ENCODE data around the gene SFXN3. TPM values are rescaled to one million over a fixed set of nuclear protein-coding genes. Genes with fewer than 3 reads are reported as not detected.

Gene SFXN3
- total and polyA plus RNA-seq, 2 of the 13 experiments (the other 11 are each of a cell fraction or from before 2014, with no cell fraction given), result 16.8 to 71.5 TPM

DNA sequence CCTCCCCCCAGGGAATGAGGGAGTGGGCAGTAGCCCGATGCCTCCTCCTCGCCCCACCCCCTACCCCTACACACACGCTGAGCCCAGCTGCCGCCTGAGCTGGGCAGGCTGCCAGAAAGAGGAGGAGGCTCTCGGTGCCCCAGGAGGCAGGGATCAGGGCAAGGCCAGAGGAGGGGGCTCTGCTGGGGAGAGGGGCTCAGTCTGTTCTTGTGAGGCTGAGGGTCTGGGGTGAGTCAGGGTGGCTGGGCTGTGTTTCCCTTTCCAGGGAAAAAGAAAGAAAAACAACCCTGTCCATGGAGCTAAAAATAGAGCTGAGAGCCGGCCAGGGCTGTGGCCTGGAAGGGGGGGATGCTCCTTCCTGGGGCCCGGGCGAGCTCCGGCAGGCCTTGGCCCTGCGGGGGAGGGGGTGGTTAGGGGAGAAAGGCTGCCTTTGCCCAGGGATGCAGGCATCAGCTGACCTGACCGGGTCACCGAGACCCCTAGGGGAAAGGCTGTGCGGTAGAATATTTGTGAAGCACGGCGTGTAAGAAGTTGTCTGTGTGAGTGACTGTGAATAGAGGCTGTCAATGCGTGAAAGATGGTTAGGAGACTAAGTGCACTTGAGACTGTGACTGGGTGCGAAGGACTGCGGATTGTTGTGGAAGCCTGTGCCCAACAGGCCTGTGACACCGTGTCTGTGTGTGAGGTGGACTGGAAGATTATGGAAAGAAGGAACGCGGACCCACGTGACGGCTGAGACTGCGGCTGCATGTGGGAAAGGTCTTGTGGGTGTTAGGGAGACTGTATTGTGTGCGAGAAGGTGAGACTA lies 32.6 kb upstream of the SFXN3 start (continued):
- TF ChIP-seq ZNF7 (CRISPR knock-in tag; IDR thresholded peaks at IDR 0.05) (no peak), TRAFD1 (CRISPR knock-in tag; IDR thresholded peaks at IDR 0.05; ENCODE audit: borderline replicate concordance) (no peak), SNAI1 (CRISPR knock-in tag; IDR thresholded peaks at IDR 0.05; ENCODE audit: borderline replicate concordance) (peak; percentile 77; the same call in 1 of the 2 replicates), ZC3H4 (CRISPR knock-in tag; IDR thresholded peaks at IDR 0.05; ENCODE audit: borderline replicate concordance) (0 out of 2 replicates have a peak, but pooled peaks have one; percentile 62), KLF6 (CRISPR knock-in tag; IDR thresholded peaks at IDR 0.05) (no peak), ZNF234 (CRISPR knock-in tag; conservative IDR thresholded peaks at IDR 0.05) (no peak), GFI1 (CRISPR knock-in tag; IDR thresholded peaks at IDR 0.05; ENCODE audit: borderline replicate concordance) (no peak), STAT5B (CRISPR knock-in tag; IDR thresholded peaks at IDR 0.05) (no peak), ZNF563 (CRISPR knock-in tag; IDR thresholded peaks at IDR 0.05) (no peak), NR2C2 (CRISPR knock-in tag; IDR thresholded peaks at IDR 0.05; ENCODE audit: borderline replicate concordance) (no peak), PAWR (CRISPR knock-in tag; IDR thresholded peaks at IDR 0.05; ENCODE audit: borderline replicate concordance) (no peak), CBX1 (IDR thresholded peaks at IDR 0.05; ENCODE audit: low read depth) (no peak), POLR2G (IDR thresholded peaks at IDR 0.05; ENCODE audit: low read depth, low read length) (peak; percentile 61), ZNF205 (CRISPR knock-in tag; IDR thresholded peaks at IDR 0.05) (no peak), NFAT5 (CRISPR knock-in tag; IDR thresholded peaks at IDR 0.05) (no peak), ZNF333 (CRISPR knock-in tag; IDR thresholded peaks at IDR 0.05; ENCODE audit: borderline replicate concordance) (no peak), CC2D1A (CRISPR knock-in tag; IDR thresholded peaks at IDR 0.05) (peak; percentile 25; the same call in 1 of the 2 replicates)
- TF ChIP-seq, protein P1, sequence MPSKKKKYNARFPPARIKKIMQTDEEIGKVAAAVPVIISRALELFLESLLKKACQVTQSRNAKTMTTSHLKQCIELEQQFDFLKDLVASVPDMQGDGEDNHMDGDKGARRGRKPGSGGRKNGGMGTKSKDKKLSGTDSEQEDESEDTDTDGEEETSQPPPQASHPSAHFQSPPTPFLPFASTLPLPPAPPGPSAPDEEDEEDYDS (CRISPR knock-in tag; IDR thresholded peaks at IDR 0.05), result no peak
